Endothelial cell of umbilical vein (primary cell): ENCODE measurements around the gene EFEMP1. TPM values are rescaled to one million over a fixed set of nuclear protein-coding genes. Genes with fewer than 3 reads are reported as not detected.

Experiments used
- BruUV-seq: library from RNA; stranded (reverse); fragments of 400-500 nt; replicated peaks from 2 replicates; lab custom pipeline; 2021; lab: Mats Ljungman, UMichigan
- CTCF ChIA-PET: fragments of 300-600, 350-600 bp; sonication (Branson Sonifier 250); formaldehyde crosslinking; loops from one replicate; lab custom pipeline; 2021; ENCODE audit warnings: antibody characterized with exemption, inconsistent platforms; lab: Charles Lee
- POLR2A ChIA-PET: fragments of 300-600, 350-600 bp; sonication (Branson Sonifier 250); formaldehyde crosslinking; loops from one replicate; lab custom pipeline; 2021; ENCODE audit warnings: antibody characterized with exemption, inconsistent platforms; lab: Charles Lee
- DNase-seq: peaks from one replicate; pipeline ENCODE4 v3.0.0-alpha.2; 2011; ENCODE audit warnings: low read depth, low spot score
- FAIRE-seq: peaks from 2 replicates; lab custom pipeline; 2011; peaks lifted over from hg19 to GRCh38; lab: Jason Lieb, UNC
- H2AFZ ChIP-seq: 2 replicates; pipeline ENCODE4 v1.6.0; 2012; ENCODE audit warnings: low read depth, low read length, control low read depth, inconsistent platforms
- H3K27ac ChIP-seq: 2 replicates; pipeline ENCODE4 v1.5.1; 2011; ENCODE audit warnings: low read depth, mild to moderate bottlenecking, control low read depth, low read length, moderate library complexity; ENCODE audit not compliant: insufficient read depth
- H3K27me3 ChIP-seq, 2 experiments: 2 replicates each; pipeline versions ENCODE4 v1.6.0 to v1.6.1; 2011; ENCODE audit warnings: low read length in 2 of 2, mixed read lengths in 1 of 2; ENCODE audit not compliant: control insufficient read depth in 2 of 2, insufficient read depth in 2 of 2
- H3K36me3 ChIP-seq, 2 experiments: 2 replicates in 1 of 2; 3 replicates in 1 of 2; pipeline ENCODE4 v1.5.1; 2011; ENCODE audit warnings: low read length in 2 of 2, mild to moderate bottlenecking in 1 of 2, moderate library complexity in 1 of 2; ENCODE audit not compliant: control insufficient read depth in 2 of 2, insufficient read depth in 2 of 2; ENCODE audit errors: extremely low read depth in 1 of 2
- H3K4me1 ChIP-seq: 3 replicates; pipeline ENCODE4 v1.5.1; 2011; ENCODE audit warnings: mild to moderate bottlenecking, low read length; ENCODE audit not compliant: control insufficient read depth, insufficient read depth; ENCODE audit errors: extremely low read depth
- H3K4me2 ChIP-seq: 2 replicates; pipeline ENCODE4 v1.6.1; 2011; ENCODE audit warnings: low read length, control low read depth, mixed read lengths; ENCODE audit not compliant: insufficient read depth
- H3K4me3 ChIP-seq, 3 experiments: fragments of 200-600 bp in 1 of 3; sonication (generic), shearing (Covaris generic) in 1 of 3; replicated peaks in 1 of 3; 2 replicates each; pipeline ENCODE4 v1.5.1; 2011 to 2016; ENCODE audit warnings: control low read depth in 3 of 3, low read length in 3 of 3, mild to moderate bottlenecking in 2 of 3, inconsistent platforms in 1 of 3, low read depth in 1 of 3, moderate library complexity in 1 of 3; ENCODE audit not compliant: insufficient read depth in 1 of 3
- H3K79me2 ChIP-seq: 2 replicates; pipeline ENCODE4 v1.6.0; 2012; ENCODE audit warnings: low read length, inconsistent platforms; ENCODE audit not compliant: control insufficient read depth, insufficient read depth
- H3K9ac ChIP-seq: replicated peaks from 2 replicates; pipeline ENCODE3; 2011; ENCODE audit warnings: low read length, control low read depth; ENCODE audit not compliant: insufficient read depth; ENCODE audit errors: extremely low read depth
- H3K9me1 ChIP-seq: replicated peaks from 3 replicates; pipeline ENCODE4 v1.6.0; 2011; ENCODE audit warnings: mild to moderate bottlenecking, low read length; ENCODE audit not compliant: control insufficient read depth, insufficient read depth; ENCODE audit errors: extremely low read depth
- H3K9me3 ChIP-seq: replicated peaks from 2 replicates; pipeline ENCODE4 v1.5.1; 2012; ENCODE audit warnings: low read length, inconsistent platforms; ENCODE audit not compliant: control insufficient read depth, insufficient read depth
- H4K20me1 ChIP-seq: replicated peaks from 2 replicates; pipeline ENCODE3; 2011; ENCODE audit warnings: mild to moderate bottlenecking, low read length; ENCODE audit not compliant: control insufficient read depth, insufficient read depth; ENCODE audit errors: extremely low read depth
- CTCF ChIP-seq, 2 donors: IDR thresholded peaks; 1 replicate in 1 of 2; 2 replicates in 1 of 2; pipeline ENCODE4 v1.5.1; 2011; ENCODE audit warnings: low read length in 2 of 2, mild to moderate bottlenecking in 2 of 2, moderate library complexity in 2 of 2, control low read depth in 1 of 2, inconsistent platforms in 1 of 2, low read depth in 1 of 2; ENCODE audit not compliant: insufficient read depth in 1 of 2; ENCODE audit errors: extremely low read depth in 1 of 2
- EZH2 ChIP-seq: IDR thresholded peaks from 2 replicates; pipeline ENCODE4 v1.6.1; 2012; ENCODE audit warnings: borderline replicate concordance, low read depth, mild to moderate bottlenecking, moderate library complexity, low read length, inconsistent platforms; ENCODE audit not compliant: severe bottlenecking
- FOS ChIP-seq: IDR thresholded peaks from 2 replicates; pipeline ENCODE4 v1.6.1; 2011; ENCODE audit warnings: mild to moderate bottlenecking, low read length, moderate library complexity, borderline replicate concordance; ENCODE audit not compliant: insufficient read depth
- GATA2 ChIP-seq: IDR thresholded peaks from 2 replicates; pipeline ENCODE4 v1.7.0; 2011; ENCODE audit warnings: low read depth, mild to moderate bottlenecking, moderate library complexity, mixed read lengths, low read length; ENCODE audit not compliant: insufficient read length, insufficient read depth
- JUN ChIP-seq: IDR thresholded peaks from 2 replicates; pipeline ENCODE4 v1.6.1; 2011; ENCODE audit warnings: borderline replicate concordance, low read depth; ENCODE audit not compliant: insufficient read length, insufficient read depth
- MAX ChIP-seq: IDR thresholded peaks from 2 replicates; pipeline ENCODE4 v1.6.1; 2011; ENCODE audit not compliant: insufficient read depth, insufficient read length
- MYC ChIP-seq: IDR thresholded peaks from one replicate; pipeline ENCODE4 v1.6.1; 2011; ENCODE audit warnings: mild to moderate bottlenecking, low read depth, low read length
- POLR2A ChIP-seq: IDR thresholded peaks from 2 replicates; pipeline ENCODE4 v1.6.1; 2012; ENCODE audit warnings: low read depth, mild to moderate bottlenecking, control low read depth, low read length
- POLR2AphosphoS5 ChIP-seq: IDR thresholded peaks from 2 replicates; pipeline ENCODE4 v1.6.1; 2012; ENCODE audit warnings: low read depth, mild to moderate bottlenecking, control low read depth, low read length, moderate library complexity; ENCODE audit not compliant: insufficient read depth
- dilution Hi-C: fragments of 300-500 bp; cut with MboI; formaldehyde crosslinking; loops from one replicate; pipeline ENCODE4 v1.15.0; 2019; ENCODE audit warnings: low sequenced_read_pairs; ENCODE audit not compliant: extremely low pct_ligation_motif_present
- intact Hi-C: fragments of 100-400 bp; cut with micrococcal nuclease; formaldehyde crosslinking; loops from one replicate; pipeline ENCODE4 v1.10.0; 2022
- polyA plus RNA-seq, 4 experiments: library from polyadenylated mRNA; depleted of rRNA in 3 of 4; stranded (reverse) in 3 of 4; unstranded in 1 of 4; fragments of >200 nt; gene quantifications; 2 replicates each; pipeline versions ENCODE4 v1.2.1 to v1.2.3, GENCODE V29; 2011 to 2012; ENCODE audit warnings: missing spikeins in 1 of 4
- total RNA-seq: library from RNA; stranded (reverse); gene quantifications from 2 replicates; pipeline ENCODE4 v1.2.3, GENCODE V29; 2021

The EFEMP1 gene
- total and polyA plus RNA-seq, 2 donors (not counting 3 experiments of a cell fraction or from before 2014, with no cell fraction given), result 2,981 to 11,813 TPM

GRCh38 chr2:55842046-55842445 is 81.5 kb downstream of the EFEMP1 start:
- POLR2A ChIA-PET, result no interaction called here
- Histone ChIP-seq H3K27ac (no peak overlapping the region), H3K79me2 (no peaks in the 10 kb centered on the region), H3K9me3 (no peaks in the 10 kb centered on the region), H3K4me1 (no peaks in the 10 kb centered on the region), H3K9me1 (no peaks in the 10 kb centered on the region), H3K4me3 (no peak overlapping the region), H3K4me2 (no peak overlapping the region), H3K36me3 (no peaks in the 10 kb centered on the region), H3K27me3 (no peaks in the 10 kb centered on the region), H2AFZ (no peak overlapping the region), H4K20me1 (no peaks in the 10 kb centered on the region), H3K9ac (no peak overlapping the region)
- TF ChIP-seq GATA2, result peak; percentile 37
- no peak for TF ChIP-seq JUN
- CTCF ChIA-PET, result no interaction called here
- DNase-seq (no peak), FAIRE-seq (no peak)
- intact Hi-C loops, result no loop called here
- BruUV-seq, result no TSS peak
- dilution Hi-C loops, result no loop called here

- Histone ChIP-seq H3K4me3 (no peak overlapping the region), H3K27me3 (no peaks in the 10 kb centered on the region), H4K20me1 (no peaks in the 10 kb centered on the region), H3K4me1 (no peaks in the 10 kb centered on the region), H3K4me2 (no peak overlapping the region), H3K79me2 (no peaks in the 10 kb centered on the region), H3K27ac (no peak overlapping the region), H3K9me3 (no peaks in the 10 kb centered on the region), H3K9me1 (no peaks in the 10 kb centered on the region), H3K36me3 (no peaks in the 10 kb centered on the region), H2AFZ (no peak overlapping the region), H3K9ac (no peak overlapping the region)
- intact Hi-C loops, result no loop called here
- TF ChIP-seq MYC, result no peak
- no peak for TF ChIP-seq CTCF (IDR thresholded peaks at IDR 0.05; ENCODE audit: extremely low read depth in 1 of 2, insufficient read depth in 1 of 2, low read depth in 1 of 2, low read length in 2 of 2)
- no peak for TF ChIP-seq POLR2A
- TF ChIP-seq POLR2AphosphoS5, result no peak
- no peak for TF ChIP-seq MAX
- no peak for TF ChIP-seq JUN
- no peak for TF ChIP-seq EZH2
- no peak for TF ChIP-seq GATA2
- TF ChIP-seq FOS, result no peak
- DNase-seq (no peak), FAIRE-seq (no peak)
- dilution Hi-C loops, result no loop called here
- POLR2A ChIA-PET, result no interaction called here
- BruUV-seq, result no TSS peak
- CTCF ChIA-PET, result interaction anchor here (1.6 kb wide), 1 partner anchor 10 kb away, joined by 5 read pairs; no protein-coding TSS in a partner anchor
Observed at GRCh38 chr2:55840460-55840859, 83.1 kb downstream of the EFEMP1 start.
